Stimulated activated CD8-positive, alpha-beta memory T cell treated with anti-CD3 and anti-CD28 coated beads, Interleukin-12 subunit alpha, Interleukin-12 subunit beta, amount 100 ng/mL, for 24 hours (primary cell): ENCODE data around the gene TRIM73.
"Not testable (repeated sequence)": the region's sequence is repeated elsewhere in the genome, so short reads cannot be mapped to it uniquely, and the experiment has no call there.

Experiments used
- DNase-seq: peaks from one replicate; pipeline ENCODE4 v3.0.0-alpha.2; 2020; ENCODE audit errors: extremely low read depth

Gene TRIM73

DNA sequence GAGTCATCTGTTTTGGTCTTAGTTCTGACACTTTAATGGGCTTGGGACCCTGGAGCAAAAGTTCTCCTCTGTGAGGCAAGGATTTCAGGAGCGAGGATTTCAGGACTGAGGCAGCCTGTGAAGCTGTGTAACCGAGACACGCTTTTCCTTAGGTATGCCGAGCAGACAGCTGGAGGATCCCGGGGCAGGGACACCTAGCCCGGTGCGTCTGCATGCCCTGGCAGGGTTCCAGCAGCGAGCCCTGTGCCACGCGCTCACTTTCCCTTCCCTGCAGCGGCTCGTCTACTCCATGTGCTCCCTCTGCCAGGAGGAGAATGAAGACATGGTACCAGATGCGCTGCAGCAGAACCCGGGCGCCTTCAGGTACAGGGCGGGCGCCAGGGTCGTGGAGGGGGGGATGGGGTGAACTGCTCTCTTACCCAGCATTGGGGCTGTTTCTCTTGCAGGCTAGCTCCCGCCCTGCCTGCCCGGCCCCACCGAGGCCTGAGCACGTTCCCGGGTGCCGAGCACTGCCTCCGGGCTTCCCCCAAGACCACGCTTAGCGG lies 20.5 kb downstream of the TRIM73 start:
- DNase-seq, result not testable (repeated sequence)

GRCh38 chr7:75416787-75417186 lies 21.4 kb downstream of the TRIM73 start:
- not testable (repeated sequence) for DNase-seq

DNA sequence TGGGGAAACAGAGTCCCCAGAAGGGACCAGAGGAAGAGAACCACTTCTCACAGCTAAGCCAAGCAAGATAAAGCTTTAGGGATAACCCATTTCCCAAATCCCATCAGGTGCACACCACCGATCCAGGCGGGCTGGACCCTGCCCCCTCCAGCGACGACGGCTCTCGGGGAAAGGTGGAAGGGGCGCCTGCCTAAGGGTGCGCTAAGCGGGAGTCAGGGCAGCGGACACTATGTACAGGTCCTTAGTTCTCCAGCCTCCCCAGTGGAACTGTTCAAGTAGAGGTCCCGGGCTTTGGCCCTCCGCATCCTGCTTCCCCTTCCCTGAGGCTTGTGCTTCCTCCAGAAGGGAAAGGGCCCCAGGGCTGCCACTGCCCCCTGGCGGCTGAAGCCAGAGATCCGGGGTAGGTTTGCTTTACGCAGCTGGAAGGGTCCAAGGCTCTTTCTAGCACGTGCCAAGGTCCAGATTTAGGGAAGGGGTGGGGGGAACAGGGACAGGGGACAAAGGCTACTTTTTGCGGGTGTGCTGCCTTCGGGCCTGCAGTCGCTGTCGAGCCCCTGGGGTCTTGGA lies 22.9 kb downstream of the TRIM73 start:
- not testable (repeated sequence) for DNase-seq

- not testable (repeated sequence) for DNase-seq
Observed at GRCh38 chr7:75419210-75419609, 23.8 kb downstream of the TRIM73 start.

DNA sequence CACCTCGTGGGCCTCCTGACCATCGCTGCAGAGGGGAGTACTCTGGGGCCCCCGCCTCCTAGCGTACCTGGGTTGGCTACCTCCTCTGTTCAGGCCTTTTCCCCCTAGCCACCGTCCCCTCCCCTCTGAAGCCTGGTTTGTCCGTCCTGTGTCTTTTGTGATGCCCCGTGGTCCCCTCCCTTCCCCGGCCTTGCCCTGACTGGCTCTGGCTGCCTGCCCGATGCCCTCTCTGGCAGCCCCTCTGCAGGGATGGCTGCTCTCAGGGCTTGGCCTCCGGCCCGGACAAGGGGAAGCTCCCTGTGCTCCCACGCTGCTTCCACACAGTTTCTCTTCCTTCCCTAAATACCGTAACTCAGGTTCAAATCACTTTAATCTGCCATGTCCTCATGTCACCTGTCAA lies 24.3 kb downstream of the TRIM73 start:
- not testable (repeated sequence) for DNase-seq

DNA sequence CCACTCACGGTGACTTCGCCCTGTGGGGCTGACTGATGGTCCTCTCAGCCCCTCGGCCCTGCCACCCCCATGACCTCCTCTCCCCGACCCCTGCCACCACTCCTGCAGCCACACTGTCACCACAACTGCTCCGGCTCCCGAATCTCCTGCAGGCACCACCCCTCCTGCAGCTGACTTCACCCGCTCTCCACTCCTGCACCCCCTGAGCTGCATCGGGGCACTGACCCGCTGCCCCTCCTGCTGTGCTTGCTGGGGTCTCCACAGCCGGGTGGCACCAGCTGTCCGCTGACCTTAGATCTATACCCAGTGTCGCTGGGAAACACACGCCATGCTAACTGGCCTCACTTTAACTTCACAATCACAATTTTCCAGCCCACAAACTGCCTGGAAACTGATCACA lies 24.7 kb downstream of the TRIM73 start:
- not testable (repeated sequence) for DNase-seq

DNA sequence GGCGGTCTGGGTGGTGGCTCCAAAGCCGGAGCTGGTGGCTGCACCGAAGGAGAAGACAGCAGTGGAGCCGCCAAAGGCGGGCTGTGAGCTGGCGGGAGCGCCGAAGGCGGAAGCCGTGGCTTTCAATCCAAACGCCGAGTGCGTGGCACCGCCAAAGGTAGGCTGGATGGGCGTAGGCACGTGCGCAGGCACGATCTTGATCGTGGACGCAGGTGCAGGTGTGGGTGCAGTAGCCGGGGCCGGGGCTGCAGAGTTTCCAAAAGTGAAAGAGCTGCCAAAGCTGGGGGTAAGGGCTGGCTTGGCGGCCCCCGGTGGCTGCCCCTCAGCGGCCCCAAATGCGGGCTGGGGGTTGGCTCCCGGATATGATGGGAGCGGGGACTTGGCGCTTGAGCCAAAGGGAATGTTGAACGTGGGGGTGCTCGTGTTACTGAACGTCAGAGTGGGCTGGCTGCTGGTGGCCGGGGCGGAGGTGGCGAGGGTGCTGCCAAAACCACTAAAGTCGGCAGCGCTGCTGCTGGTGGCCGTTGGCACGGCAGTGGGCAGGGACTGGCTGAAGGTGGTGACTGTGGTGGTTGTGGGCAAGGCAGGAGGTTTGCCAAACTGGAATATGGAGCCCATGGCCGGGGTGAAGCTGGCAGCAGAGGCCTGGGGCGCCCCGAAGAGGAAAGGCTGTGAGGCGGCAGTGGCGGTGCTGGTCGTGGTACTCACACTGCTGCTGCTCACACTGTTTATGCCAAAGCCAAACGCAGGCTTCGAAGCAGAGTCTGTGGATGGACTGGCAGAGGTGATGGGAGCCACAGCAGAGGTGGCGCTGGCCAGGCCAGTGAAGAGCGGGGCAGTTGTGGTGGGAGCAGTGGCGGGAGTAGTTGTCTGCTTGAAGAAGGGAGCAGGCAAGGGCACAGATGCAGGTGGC lies 26.6 kb downstream of the TRIM73 start:
- DNase-seq, result not testable (repeated sequence)

DNA sequence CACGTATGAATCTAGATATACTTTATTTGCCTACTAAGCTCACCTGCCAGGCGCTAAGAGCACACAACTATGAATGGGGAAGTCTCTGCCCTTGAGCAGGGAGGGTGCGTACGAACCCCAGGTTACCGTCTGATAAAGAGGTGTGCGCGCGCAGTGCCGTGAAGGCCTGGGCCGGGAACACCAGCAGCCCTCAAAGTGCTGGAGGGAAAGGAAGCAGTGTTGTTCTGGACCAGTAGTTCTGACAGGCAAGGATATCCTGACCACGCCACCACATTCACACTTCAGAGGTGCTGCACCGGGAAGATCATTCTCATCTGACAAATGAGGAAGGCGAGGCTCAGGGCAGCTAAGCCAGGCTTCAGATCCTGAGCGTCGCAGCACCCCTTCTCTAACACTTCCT lies 28.1 kb downstream of the TRIM73 start:
- DNase-seq, result not testable (repeated sequence)

DNA sequence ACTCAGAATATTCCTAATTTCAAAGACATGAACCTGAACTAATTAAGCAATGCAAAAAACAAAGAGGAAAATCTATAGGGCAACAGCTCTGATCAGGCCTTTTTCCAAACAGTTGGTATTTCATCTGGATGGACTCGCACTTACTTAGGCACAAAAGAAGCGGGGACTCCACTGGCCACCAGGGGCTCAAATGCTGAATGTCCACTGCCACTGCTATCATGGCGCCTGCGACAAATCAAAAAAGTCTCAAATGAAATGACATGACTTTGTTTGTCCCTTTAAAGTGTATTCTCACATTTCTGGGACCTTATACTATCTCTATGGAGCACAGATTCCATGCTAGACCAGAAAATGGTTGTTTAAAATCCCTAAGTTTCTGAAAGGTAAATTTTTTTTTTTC lies 43.6 kb downstream of the TRIM73 start:
- DNase-seq, result not testable (repeated sequence)

GRCh38 chr7:75442101-75442464 lies 46.7 kb downstream of the TRIM73 start:
- not testable (repeated sequence) for DNase-seq

DNA sequence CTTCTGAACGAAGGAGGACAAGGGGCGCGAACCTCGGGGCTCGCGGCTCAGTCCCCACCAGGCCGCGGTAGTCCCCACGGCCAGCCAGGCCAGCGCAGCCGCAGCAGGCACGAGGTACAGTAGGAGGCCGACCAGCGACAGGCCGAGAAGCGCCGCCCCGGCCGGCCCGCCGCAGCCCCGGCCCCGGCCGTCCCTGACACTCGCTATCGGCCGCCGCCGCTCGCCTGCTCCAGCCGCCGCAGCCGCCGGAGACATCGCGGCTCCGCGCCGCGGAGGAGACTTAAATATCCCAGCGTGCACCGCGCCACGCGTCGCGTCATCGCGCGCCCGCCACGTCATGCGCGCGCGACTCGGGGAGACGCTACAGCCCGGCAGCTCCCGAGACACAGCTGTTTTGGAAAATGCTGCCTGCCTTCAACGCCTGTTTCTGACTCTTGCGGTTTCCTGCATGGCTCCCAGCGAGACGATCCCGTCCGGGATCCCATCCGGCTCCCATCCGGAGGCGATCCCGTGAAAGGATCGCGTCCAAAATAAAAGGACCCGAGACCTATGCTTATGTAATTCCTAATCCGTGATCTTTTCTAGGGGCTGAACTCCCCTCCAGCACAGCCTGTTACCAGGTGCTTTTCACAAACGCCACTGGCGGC lies 47.2 kb downstream of the TRIM73 start:
- DNase-seq, result not testable (repeated sequence)

DNA sequence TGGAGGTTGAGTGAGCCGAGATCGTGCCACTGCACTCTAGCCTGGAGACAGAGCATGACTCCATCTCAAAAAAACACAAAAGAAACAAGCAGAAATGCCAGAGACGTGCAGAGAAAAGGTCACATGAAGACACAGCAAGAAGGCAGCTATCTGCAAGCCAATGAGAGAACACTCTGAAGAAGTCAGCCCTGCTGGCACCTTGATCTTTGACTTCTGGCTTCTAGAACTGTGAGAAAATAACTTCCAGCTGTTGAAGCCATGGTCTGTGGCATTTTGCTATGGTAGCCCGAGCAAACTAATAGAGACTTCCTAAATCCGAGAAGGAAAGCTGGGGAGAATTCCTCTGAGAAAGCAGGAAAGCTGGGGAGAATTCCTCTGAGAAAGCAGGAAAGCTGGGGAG lies 54.5 kb downstream of the TRIM73 start:
- DNase-seq, result not testable (repeated sequence)

GRCh38 chr7:75452494-75452955 lies 57.1 kb downstream of the TRIM73 start:
- not testable (repeated sequence) for DNase-seq
